IMR-90 (cell line): ENCODE results near the gene TACC3.

Experiments
- MAZ ChIP-seq: IDR thresholded peaks from 2 replicates; pipeline ENCODE4 v1.6.1; 2012; ENCODE audit warnings: low read depth, mild to moderate bottlenecking, low read length, improper control_type of control experiment, moderate library complexity, borderline replicate concordance
- NFE2L2 ChIP-seq: fragments of 150-350 bp; IDR thresholded peaks from 2 replicates; pipeline ENCODE4 v1.6.1; 2016; ENCODE audit warnings: low read depth, mild to moderate bottlenecking, low read length
- POLR2A ChIP-seq: IDR thresholded peaks from 2 replicates; pipeline ENCODE4 v1.6.1; 2012; ENCODE audit warnings: mild to moderate bottlenecking, low read depth, low read length
- SMC3 ChIP-seq: fragments of 150-350 bp; IDR thresholded peaks from 2 replicates; pipeline ENCODE4 v1.6.1; 2016; ENCODE audit warnings: low read depth, mild to moderate bottlenecking, antibody characterized with exemption, low read length, moderate library complexity
- TF ChIP-seq, protein P1 (sequence below): fragments of 150-350 bp; IDR thresholded peaks from 2 replicates; pipeline ENCODE4 v1.6.1; 2017; ENCODE audit warnings: mild to moderate bottlenecking, antibody characterized with exemption, low read length, low read depth
- TF ChIP-seq, protein P2 (sequence below): conservative IDR thresholded peaks from 2 replicates; pipeline ENCODE4 v1.5.1; 2012; ENCODE audit warnings: mild to moderate bottlenecking, low read depth, low read length, improper control_type of control experiment

DNA sequence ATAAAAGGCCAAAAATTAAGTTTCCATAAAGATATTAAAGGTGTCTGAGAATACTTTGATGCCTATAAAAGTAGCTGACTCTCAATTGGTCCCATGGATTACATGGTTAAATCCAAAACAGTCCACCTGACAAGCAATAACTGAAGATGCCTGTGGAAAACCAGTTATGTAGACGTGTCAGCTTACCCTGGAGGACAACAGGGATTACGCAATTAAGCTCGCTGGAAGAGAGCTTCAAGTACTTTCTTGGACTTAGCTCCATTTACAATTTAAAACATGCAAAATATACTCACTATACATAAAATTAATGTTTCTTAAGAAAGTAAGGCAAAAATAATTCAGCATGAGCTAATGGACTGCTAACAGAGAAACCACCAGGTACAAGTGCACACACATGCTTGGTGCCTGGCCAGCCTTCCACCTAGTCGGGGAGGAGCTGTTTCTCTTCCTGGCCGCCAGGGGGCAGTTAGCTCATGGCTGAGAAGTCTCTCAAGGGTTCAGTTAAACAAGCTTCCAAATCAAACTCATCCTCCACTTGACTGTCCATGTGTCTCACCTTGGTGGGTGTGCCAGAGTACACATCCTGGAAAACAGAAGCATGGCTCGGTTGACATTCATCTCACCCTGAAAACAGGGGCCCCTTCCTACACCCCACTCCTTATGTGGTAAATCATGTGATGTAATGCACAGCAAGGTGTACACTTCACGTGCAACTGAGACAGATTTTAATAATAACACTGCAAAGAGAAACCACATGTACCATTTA lies 28.0 kb upstream of the TACC3 start:
- TF ChIP-seq, protein P1, sequence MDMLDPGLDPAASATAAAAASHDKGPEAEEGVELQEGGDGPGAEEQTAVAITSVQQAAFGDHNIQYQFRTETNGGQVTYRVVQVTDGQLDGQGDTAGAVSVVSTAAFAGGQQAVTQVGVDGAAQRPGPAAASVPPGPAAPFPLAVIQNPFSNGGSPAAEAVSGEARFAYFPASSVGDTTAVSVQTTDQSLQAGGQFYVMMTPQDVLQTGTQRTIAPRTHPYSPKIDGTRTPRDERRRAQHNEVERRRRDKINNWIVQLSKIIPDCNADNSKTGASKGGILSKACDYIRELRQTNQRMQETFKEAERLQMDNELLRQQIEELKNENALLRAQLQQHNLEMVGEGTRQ = no peak
- TF ChIP-seq, protein P2, sequence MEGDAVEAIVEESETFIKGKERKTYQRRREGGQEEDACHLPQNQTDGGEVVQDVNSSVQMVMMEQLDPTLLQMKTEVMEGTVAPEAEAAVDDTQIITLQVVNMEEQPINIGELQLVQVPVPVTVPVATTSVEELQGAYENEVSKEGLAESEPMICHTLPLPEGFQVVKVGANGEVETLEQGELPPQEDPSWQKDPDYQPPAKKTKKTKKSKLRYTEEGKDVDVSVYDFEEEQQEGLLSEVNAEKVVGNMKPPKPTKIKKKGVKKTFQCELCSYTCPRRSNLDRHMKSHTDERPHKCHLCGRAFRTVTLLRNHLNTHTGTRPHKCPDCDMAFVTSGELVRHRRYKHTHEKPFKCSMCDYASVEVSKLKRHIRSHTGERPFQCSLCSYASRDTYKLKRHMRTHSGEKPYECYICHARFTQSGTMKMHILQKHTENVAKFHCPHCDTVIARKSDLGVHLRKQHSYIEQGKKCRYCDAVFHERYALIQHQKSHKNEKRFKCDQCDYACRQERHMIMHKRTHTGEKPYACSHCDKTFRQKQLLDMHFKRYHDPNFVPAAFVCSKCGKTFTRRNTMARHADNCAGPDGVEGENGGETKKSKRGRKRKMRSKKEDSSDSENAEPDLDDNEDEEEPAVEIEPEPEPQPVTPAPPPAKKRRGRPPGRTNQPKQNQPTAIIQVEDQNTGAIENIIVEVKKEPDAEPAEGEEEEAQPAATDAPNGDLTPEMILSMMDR = peak; percentile 83
- TF ChIP-seq MAZ = no peak
- TF ChIP-seq POLR2A = no peak
- TF ChIP-seq NFE2L2 = no peak
- peak; percentile 77 for TF ChIP-seq SMC3
